ENCODE results near the gene SIK3. TPM values are rescaled to one million over a fixed set of nuclear protein-coding genes. Genes with fewer than 3 reads are reported as not detected.

SIK3 gene
- total RNA-seq, 1 donor from 2014 or later: 88.4 TPM

GRCh38 chr11:117000014-117000737, 98.1 kb downstream of the SIK3 start:
- POLR2A ChIA-PET: interaction anchor here (1.1 kb wide), 1 partner anchor 17 kb away, joined by 14 read pairs; no protein-coding TSS in a partner anchor
- no peak for TF ChIP-seq CTCF (IDR thresholded peaks at IDR 0.05)
- no peak overlapping the region for H3K4me3 Mint-ChIP-seq

GRCh38 chr11:116997071-116997470, 101.2 kb downstream of the SIK3 start:
- POLR2A ChIA-PET: interaction anchor here (0.6 to 1.1 kb wide), 2 partner anchors 17 to 79 kb away, joined by 3 read pairs; no protein-coding TSS in a partner anchor
- Mint-ChIP-seq H3K9me3 (no peaks in the 10 kb centered on the region), H3K27ac (no peak overlapping the region), H3K4me3 (no peak overlapping the region), H3K36me3 (ENCODE audit: low read depth) (peaks cover 11% of the 10 kb centered on the region), H3K4me1 (peaks cover 65% of the 10 kb centered on the region), H3K27me3 (no peaks in the 10 kb centered on the region)
- intact Hi-C loops (cut with micrococcal nuclease): no loop called here
- CTCF ChIA-PET: no interaction called here
- ATAC-seq (ENCODE audit: low read depth): no peak
- no peak for DNase-seq
- TF ChIP-seq CTCF (IDR thresholded peaks at IDR 0.05): no peak

More at GRCh38 chr11:117000014-117000737, 98.1 kb downstream of the SIK3 start:
- H3K27me3 Mint-ChIP-seq: no peaks in the 10 kb centered on the region
- CTCF ChIA-PET: no interaction called here
- no peak for DNase-seq
- peaks cover 20% of the 10 kb centered on the region for H3K36me3 Mint-ChIP-seq (ENCODE audit: low read depth)
- no peaks in the 10 kb centered on the region for H3K9me3 Mint-ChIP-seq
- peaks cover 65% of the 10 kb centered on the region for H3K4me1 Mint-ChIP-seq
- intact Hi-C loops (cut with micrococcal nuclease): loop anchor here (2.0 kb wide), 1 partner anchor 13 kb away; no protein-coding TSS in a partner anchor
- ATAC-seq (ENCODE audit: low read depth): no peak
- H3K27ac Mint-ChIP-seq: peak overlapping the region; percentile 0

GRCh38 chr11:116994195-116994594, 104.0 kb downstream of the SIK3 start:
- CTCF ChIA-PET: interaction anchor here (0.7 kb wide), 1 partner anchor 114 kb away, joined by 3 read pairs; no protein-coding TSS in a partner anchor
- intact Hi-C loops (cut with micrococcal nuclease): no loop called here
- TF ChIP-seq CTCF (IDR thresholded peaks at IDR 0.05): no peak
- peaks cover 62% of the 10 kb centered on the region for H3K4me1 Mint-ChIP-seq
- POLR2A ChIA-PET: interaction anchor here (0.6 kb wide), 1 partner anchor 64 kb away, joined by 4 read pairs; no protein-coding TSS in a partner anchor
- H3K9me3 Mint-ChIP-seq: no peaks in the 10 kb centered on the region
- H3K27ac Mint-ChIP-seq: peak overlapping the region; percentile 30
- peaks cover 10% of the 10 kb centered on the region for H3K36me3 Mint-ChIP-seq (ENCODE audit: low read depth)
- H3K27me3 Mint-ChIP-seq: no peaks in the 10 kb centered on the region
- H3K4me3 Mint-ChIP-seq: peak overlapping the region; percentile 13
- DNase-seq (no peak), ATAC-seq (ENCODE audit: low read depth) (no peak)

GRCh38 chr11:116993599-116993998, 104.6 kb downstream of the SIK3 start:
- Mint-ChIP-seq H3K27ac (peak overlapping the region; percentile 78), H3K4me1 (peaks cover 68% of the 10 kb centered on the region), H3K36me3 (ENCODE audit: low read depth) (peaks cover 10% of the 10 kb centered on the region), H3K4me3 (peak overlapping the region; percentile 59), H3K9me3 (no peaks in the 10 kb centered on the region), H3K27me3 (no peaks in the 10 kb centered on the region)
- intact Hi-C loops (cut with micrococcal nuclease): loop anchor here (1.0 kb wide), 1 partner anchor 12 kb away; no protein-coding TSS in a partner anchor
- ATAC-seq (ENCODE audit: low read depth) (peak; percentile 61), DNase-seq (no peak)
- CTCF ChIA-PET: interaction anchor here (1.0 kb wide), 1 partner anchor 9 kb away, joined by 3 read pairs; no protein-coding TSS in a partner anchor
- no peak for TF ChIP-seq CTCF (IDR thresholded peaks at IDR 0.05)
- POLR2A ChIA-PET: no interaction called here

GRCh38 chr11:116991491-116991890, 106.7 kb downstream of the SIK3 start:
- no peaks in the 10 kb centered on the region for H3K9me3 Mint-ChIP-seq
- H3K27me3 Mint-ChIP-seq: no peaks in the 10 kb centered on the region
- POLR2A ChIA-PET: interaction anchor here (0.7 kb wide), 1 partner anchor 188 kb away, joined by 6 read pairs; no protein-coding TSS in a partner anchor
- peak overlapping the region; percentile 71 for H3K27ac Mint-ChIP-seq
- CTCF ChIA-PET: no interaction called here
- intact Hi-C loops (cut with micrococcal nuclease): no loop called here
- ATAC-seq (ENCODE audit: low read depth): no peak
- peaks cover 5% of the 10 kb centered on the region for H3K36me3 Mint-ChIP-seq (ENCODE audit: low read depth)
- DNase-seq: no peak
- no peak for TF ChIP-seq CTCF (IDR thresholded peaks at IDR 0.05)
- H3K4me3 Mint-ChIP-seq: no peak overlapping the region
- H3K4me1 Mint-ChIP-seq: peaks cover 77% of the 10 kb centered on the region
